Measurements from ENCODE around the gene ZBTB20. TPM values are rescaled to one million over a fixed set of nuclear protein-coding genes. Genes with fewer than 3 reads are reported as not detected.

Gene ZBTB20
- total and polyA plus RNA-seq, 2 donors from 2014 or later, result 0.99 to 142 TPM

- TF ChIP-seq, protein P1, sequence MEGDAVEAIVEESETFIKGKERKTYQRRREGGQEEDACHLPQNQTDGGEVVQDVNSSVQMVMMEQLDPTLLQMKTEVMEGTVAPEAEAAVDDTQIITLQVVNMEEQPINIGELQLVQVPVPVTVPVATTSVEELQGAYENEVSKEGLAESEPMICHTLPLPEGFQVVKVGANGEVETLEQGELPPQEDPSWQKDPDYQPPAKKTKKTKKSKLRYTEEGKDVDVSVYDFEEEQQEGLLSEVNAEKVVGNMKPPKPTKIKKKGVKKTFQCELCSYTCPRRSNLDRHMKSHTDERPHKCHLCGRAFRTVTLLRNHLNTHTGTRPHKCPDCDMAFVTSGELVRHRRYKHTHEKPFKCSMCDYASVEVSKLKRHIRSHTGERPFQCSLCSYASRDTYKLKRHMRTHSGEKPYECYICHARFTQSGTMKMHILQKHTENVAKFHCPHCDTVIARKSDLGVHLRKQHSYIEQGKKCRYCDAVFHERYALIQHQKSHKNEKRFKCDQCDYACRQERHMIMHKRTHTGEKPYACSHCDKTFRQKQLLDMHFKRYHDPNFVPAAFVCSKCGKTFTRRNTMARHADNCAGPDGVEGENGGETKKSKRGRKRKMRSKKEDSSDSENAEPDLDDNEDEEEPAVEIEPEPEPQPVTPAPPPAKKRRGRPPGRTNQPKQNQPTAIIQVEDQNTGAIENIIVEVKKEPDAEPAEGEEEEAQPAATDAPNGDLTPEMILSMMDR (IDR thresholded peaks at IDR 0.05; ENCODE audit: borderline replicate concordance, extremely low read depth, insufficient read depth), result no peak
- FAIRE-seq (no peak), DNase-seq (no peak)
- H3K9ac ChIP-seq (ENCODE audit: low read length in 3 of 3), result peak overlapping the region; percentile 18 to 48 (median 31)
- H3K27ac ChIP-seq (ENCODE audit: low read depth in 2 of 2, low read length in 2 of 2), result peak overlapping the region; percentile 47 to 91
- peaks cover 0 to 12% (median 3%) of the 10 kb centered on the region in 3 donors for H3K4me1 ChIP-seq (ENCODE audit: control insufficient read depth in 2 of 3, insufficient read depth in 2 of 3, low read depth in 1 of 3, low read length in 3 of 3)
- intact Hi-C loops (cut with DNase I), result no loop called here
- peaks cover 0 to 27% (median 13%) of the 10 kb centered on the region in 3 donors for H3K36me3 ChIP-seq (ENCODE audit: control insufficient read depth in 2 of 3, insufficient read depth in 3 of 3, low read length in 3 of 3)
- no peaks in the 10 kb centered on the region for H3K9me3 ChIP-seq (ENCODE audit: control insufficient read depth in 2 of 3, insufficient read depth in 1 of 3, low read length in 3 of 3)
- H3K4me3 ChIP-seq (ENCODE audit: low read length in 3 of 3), result peak overlapping the region; percentile 49 to 58 (median 54)
- H3K27me3 ChIP-seq (ENCODE audit: control insufficient read depth, insufficient read depth, low read length), result no peaks in the 10 kb centered on the region
These were observed 762.6 kb downstream of the ZBTB20 start for GRCh38 chr3:114384558-114384903.

- intact Hi-C loops (cut with DNase I), result no loop called here
- FAIRE-seq, result peak; percentile 75
- peaks cover 0 to 12% (median 3%) of the 10 kb centered on the region in 3 donors for H3K4me1 ChIP-seq (ENCODE audit: control insufficient read depth in 2 of 3, insufficient read depth in 2 of 3, low read depth in 1 of 3, low read length in 3 of 3)
- TF ChIP-seq, protein P1 (IDR thresholded peaks at IDR 0.05; ENCODE audit: borderline replicate concordance, extremely low read depth, insufficient read depth), result peak; percentile 91
- DNase-seq, result peak; percentile 77 to 92 (median 87)
- H3K9me3 ChIP-seq (ENCODE audit: control insufficient read depth in 2 of 3, insufficient read depth in 1 of 3, low read length in 3 of 3), result no peaks in the 10 kb centered on the region
- peak overlapping the region in 2 of 3 donors; percentile 31 to 48 for H3K9ac ChIP-seq (ENCODE audit: low read length in 3 of 3)
- peak overlapping the region; percentile 47 to 91 for H3K27ac ChIP-seq (ENCODE audit: low read depth in 2 of 2, low read length in 2 of 2)
- peaks cover 0 to 32% (median 13%) of the 10 kb centered on the region in 3 donors for H3K36me3 ChIP-seq (ENCODE audit: control insufficient read depth in 2 of 3, insufficient read depth in 3 of 3, low read length in 3 of 3)
- peak overlapping the region; percentile 49 to 58 (median 54) for H3K4me3 ChIP-seq (ENCODE audit: low read length in 3 of 3)
- H3K27me3 ChIP-seq (ENCODE audit: control insufficient read depth, insufficient read depth, low read length), result no peaks in the 10 kb centered on the region
These were observed 763.1 kb downstream of the ZBTB20 start for GRCh38 chr3:114383875-114384557.

- Histone ChIP-seq H3K27me3 (ENCODE audit: control insufficient read depth, insufficient read depth, low read length) (no peaks in the 10 kb centered on the region), H3K27ac (ENCODE audit: low read depth in 2 of 2, low read length in 2 of 2) (peak overlapping the region in 1 of 2 donors; percentile 35), H3K9ac (ENCODE audit: low read length in 3 of 3) (no peak overlapping the region), H3K4me3 (ENCODE audit: low read length in 3 of 3) (no peak overlapping the region), H3K4me1 (ENCODE audit: control insufficient read depth in 2 of 3, insufficient read depth in 2 of 3, low read depth in 1 of 3, low read length in 3 of 3) (peaks cover 0 to 16% (median 3%) of the 10 kb centered on the region in 3 donors), H3K9me3 (ENCODE audit: control insufficient read depth in 2 of 3, insufficient read depth in 1 of 3, low read length in 3 of 3) (no peaks in the 10 kb centered on the region), H3K36me3 (ENCODE audit: control insufficient read depth in 2 of 3, insufficient read depth in 3 of 3, low read length in 3 of 3) (peaks cover 0 to 20% (median 20%) of the 10 kb centered on the region in 3 donors)
- FAIRE-seq (no peak), DNase-seq (peak in 2 of 5 donors; percentile 64 to 89)
- intact Hi-C loops (cut with DNase I), result no loop called here
- TF ChIP-seq, protein P1 (IDR thresholded peaks at IDR 0.05; ENCODE audit: borderline replicate concordance, extremely low read depth, insufficient read depth), result no peak
These were observed 766.8 kb downstream of the ZBTB20 start for GRCh38 chr3:114380233-114380651.

Data from kidney (tissue), 14 donors.